HuH-7 (cell line): ENCODE measurements around the gene KRT27.

ENCODE experiments used
- DNase-seq: peaks from one replicate; pipeline ENCODE4 v3.0.0; 2011; ENCODE audit warnings: low spot score

KRT27 gene

DNA sequence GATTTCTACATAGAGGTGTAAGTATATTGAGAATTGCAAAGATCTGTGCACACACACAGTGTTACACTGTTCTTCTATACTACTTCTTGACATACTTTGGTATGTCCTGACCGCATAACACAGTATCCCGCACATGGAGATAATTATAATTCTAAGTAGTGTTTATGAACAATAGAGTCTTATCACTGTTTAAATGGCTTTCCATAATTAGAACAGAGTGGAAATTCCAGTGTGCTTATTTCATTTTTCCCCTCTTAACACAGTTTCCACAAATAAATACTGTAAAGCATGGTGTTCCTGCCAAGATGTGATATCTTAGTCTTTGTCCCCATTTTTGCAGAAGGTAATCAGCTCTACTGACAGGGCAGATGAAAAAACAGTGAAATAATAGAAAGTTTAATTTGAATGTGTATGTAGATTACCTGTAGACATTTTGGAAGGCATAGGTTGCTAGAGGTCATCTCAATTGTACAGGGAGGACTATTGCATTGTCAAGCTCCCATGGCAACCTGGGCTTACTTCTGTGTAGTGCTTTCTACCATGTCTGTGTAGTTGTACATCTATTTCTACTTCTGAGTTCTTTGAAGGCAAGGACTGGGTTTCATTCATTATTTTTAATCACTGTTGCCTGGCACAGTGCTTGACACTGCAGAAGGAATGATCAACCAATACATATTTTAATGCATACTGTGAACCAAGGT lies 27.5 kb upstream of the KRT27 start:
- DNase-seq, result no peak

DNA sequence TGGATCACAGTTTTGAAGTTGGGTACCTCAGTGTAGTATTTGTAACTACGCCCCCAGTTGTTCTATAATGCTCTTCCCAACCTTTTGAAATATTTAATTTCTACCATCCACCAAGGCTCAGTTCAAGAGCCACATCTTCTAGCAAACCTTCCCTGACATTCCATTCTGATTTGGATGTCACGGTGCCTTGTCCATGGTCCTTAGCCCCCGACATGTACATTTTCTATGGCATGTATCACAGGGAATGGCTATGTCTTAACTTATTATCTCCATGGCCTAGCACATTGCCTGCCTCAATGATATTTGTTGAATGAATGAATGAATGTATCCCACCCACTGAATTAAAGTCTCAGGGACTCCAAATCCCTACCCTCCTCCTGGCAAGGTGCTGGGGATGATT lies 23.8 kb upstream of the KRT27 start:
- no peak for DNase-seq

DNA sequence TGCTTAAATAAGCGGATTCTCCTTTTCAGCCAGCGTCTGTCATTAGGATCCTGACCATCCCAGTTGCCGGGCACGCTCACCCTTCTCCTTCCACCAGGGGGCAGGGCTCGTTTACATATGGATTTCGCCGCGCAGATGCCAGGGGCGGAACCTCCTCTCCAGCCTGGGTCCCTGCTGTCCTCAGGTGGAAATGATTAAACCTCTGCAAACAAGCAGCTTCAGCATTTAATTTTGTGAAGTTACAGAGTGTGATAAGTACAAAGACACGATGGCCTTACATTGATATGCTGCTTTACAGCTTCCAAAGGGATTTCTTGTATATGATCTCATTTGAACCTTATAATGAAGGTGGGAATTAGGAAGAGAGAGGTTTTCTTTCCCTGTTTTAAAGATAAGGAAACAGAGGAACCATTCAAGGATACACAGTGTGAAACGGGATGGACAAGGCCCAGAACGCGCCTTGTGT lies 21.3 kb upstream of the KRT27 start:
- DNase-seq, result peak; percentile 84

- no peak for DNase-seq
Observed at GRCh38 chr17:40801157-40801556, 18.8 kb upstream of the KRT27 start.

DNA sequence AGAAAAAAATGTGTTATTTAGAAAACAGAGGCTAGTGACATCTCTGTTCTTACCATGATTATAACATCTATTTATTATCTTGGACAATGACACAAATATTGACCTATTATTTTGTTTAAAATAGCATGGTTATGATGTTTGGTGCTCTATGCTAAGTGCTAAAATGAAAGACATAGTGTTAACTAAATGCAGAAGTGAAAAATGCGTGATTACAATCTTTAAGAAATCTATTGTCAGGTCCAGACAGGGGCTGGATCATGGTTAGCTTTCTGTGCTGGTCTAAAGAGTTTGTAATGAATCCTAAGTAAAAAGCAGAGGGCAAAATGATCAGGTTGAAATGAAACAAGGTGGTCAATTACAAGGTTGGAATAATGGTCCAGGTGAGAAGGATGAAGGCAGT lies 18.0 kb upstream of the KRT27 start:
- DNase-seq, result no peak

DNA sequence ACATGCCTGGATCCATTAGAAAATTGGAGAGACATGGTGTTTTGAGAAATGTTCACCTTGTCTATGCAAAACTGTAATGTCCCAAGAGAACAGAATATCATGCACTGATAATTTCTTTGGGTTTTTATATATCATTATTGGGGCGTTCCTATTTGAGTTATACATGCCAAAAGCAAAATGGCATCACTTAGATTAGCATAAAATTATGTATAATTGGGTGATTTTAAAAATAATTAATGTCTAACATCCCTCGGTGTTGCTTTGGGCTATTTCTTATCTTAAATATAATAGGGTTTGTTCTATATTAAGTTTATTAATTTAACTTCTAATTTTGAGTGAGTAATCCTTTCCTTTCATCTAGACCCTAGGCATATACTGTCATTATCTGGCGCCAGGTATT lies 17.5 kb upstream of the KRT27 start, which contains the start of gene KRT28:
Gene KRT28, minus strand, starts transcription at position 101 of the 400 bp plus-strand sequence. Its CDS starts 66 bp downstream, at position 35.
- no peak for DNase-seq

DNA sequence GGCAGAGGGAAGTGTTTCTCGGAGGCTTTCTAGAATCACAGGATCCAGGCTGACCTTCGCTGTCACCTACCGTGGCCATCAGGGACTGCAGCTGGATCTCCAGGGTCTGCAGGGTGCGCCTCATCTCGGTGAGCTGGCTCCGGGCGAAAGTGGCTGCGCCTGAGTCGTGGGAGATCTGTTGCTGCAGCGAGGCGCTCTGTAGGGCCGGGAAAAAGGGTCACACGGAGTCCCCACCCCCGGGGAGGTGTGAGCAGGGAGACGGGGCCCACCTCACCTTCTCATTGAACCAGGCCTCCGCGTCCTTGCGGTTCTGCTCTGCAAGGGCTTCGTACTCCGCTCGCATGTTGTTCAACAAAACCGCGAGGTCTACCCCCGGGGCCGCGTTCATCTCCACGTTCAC lies 14.5 kb upstream of the KRT27 start:
- no peak for DNase-seq

DNA sequence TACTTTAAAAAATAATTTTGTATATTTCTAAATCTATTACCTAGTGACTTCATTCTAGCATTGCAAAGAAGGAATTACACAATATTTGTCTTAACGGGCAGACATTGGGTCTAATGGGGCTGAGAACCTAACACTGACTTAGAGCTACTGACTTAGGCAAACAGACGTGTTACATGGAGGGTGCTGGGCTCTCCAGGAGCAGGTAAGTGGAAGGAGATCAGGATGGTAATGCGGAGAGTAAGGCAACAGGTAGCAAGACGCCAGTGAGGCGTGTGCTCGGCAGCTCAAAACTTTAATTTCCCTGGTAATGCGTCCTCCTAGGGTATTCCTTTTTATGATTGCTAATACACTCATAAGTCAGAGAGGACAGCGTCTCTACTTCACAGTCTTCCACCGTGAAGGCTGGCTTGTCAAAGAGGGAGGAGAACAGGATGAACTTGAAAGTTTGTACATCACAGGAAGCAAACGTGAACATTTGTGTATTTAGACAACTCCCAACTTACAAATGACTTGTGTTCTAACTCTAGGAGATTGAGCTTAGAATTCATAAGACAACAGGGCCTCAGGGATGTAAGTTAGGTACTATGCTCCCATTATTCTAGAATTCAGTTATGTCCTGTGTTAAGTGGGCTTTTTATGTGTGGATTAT lies 12.8 kb upstream of the KRT27 start:
- DNase-seq, result no peak

DNA sequence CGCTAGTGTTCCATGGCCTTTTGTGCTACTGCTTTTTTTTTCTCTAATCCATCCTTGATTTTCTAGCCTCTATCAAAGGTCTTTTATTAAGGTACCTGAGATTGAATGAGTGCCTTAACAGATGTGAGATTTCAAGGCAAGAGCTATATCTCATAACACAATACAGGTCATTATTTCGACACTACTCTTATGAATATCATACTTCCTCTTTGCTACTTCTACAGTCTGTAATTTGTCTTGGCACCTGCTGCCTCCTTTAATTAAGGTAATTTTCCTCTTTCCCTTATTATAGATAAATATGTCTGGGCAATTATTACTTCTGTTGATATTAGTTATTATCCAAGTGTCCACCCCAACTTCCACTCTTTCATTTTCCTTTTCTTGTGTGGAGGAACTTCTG lies 12.1 kb upstream of the KRT27 start:
- DNase-seq, result no peak

DNA sequence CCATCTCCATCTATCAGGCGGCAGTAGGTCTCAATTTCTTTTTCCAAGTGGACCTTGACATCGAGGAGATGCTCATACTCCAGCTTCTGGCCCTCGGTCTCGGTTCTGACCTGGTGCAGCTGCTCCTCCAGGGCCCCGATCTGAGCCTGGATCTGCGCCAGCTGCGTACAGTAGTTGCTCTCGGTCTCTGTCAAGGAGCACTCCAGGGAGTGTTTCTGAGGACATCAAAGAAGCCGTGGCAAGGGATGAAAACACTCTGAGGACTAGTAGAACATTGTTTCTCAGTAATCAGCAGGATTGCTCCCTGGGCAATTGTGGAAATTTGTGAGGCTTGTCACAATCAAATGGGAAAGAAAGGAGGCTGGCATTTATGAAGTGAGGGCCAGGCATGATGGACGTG lies 11.5 kb upstream of the KRT27 start:
- DNase-seq, result no peak

GRCh38 chr17:40791787-40792436 lies 9.6 kb upstream of the KRT27 start:
- peak; percentile 35 for DNase-seq

DNA sequence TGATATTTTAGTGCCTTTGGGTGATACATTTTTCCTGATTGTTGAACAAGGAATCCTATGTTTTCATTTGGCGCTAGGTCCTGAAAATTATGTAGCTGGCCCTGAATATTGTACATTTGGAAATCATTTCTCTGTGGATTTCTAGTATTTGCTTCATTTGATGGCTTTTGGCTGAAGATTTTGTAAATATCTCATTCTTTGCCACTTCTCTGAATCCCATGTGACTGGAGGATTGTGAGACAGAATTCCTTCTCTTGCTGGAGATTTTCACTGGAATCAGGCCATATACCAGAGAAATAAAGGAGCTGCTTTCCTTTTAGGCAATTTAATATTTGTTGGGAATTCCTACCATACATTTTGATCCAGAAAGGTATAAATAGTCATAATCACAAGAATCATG lies 8.8 kb upstream of the KRT27 start:
- no peak for DNase-seq

GRCh38 chr17:40779181-40779909 lies 3.0 kb downstream of the KRT27 start:
- DNase-seq, result peak; percentile 12

GRCh38 chr17:40778461-40778860 lies 3.9 kb downstream of the KRT27 start:
- DNase-seq, result no peak

DNA sequence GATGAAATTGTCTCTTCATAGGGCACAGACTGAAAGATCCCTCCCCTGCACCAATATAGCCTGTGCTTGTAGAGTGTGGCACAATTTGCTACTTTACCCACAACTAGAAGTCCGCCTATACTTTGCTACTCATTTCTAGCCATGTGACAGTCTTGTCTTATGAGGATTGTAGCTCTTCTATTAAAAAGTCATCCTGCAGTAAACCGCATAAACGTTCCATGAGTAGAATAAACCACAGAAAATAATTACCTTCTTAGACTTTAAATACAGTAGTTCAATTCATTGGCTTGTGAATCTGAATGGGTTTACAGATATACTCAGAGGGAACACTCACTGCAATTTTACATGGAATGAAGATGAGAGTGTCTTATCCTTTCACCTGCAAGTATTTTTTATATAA lies 4.4 kb downstream of the KRT27 start:
- DNase-seq, result no peak

- DNase-seq, result no peak
Observed at GRCh38 chr17:40777459-40777858, 4.9 kb downstream of the KRT27 start.

- DNase-seq, result no peak
Observed at GRCh38 chr17:40775945-40776344, 6.4 kb downstream of the KRT27 start.

DNA sequence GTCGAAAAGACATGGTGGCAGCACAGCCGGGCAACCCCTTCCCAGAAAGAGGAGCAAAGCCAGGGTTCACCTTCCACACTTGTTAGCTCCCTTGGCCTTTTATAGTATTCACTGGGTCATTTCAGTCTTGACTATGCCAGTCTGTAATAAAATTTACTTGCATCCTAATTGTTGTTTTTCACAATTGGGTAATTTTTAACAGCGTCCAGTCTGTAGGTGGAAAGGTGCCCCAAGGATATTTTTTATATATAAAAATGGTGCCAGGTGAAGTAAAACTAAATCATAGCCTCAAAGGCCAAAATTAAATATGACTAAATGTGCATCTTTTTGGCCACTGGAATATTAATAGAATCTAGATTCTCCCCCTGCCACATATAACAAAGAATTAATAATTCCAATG lies 10.2 kb downstream of the KRT27 start, which contains the start of gene KRT26:
Gene KRT26, minus strand, starts transcription at position 101 of the 400 bp plus-strand sequence. Its CDS starts 88 bp downstream, at position 13.
- DNase-seq, result no peak

- DNase-seq, result no peak
Observed at GRCh38 chr17:40765657-40766056, 16.7 kb downstream of the KRT27 start.

- no peak for DNase-seq
Observed at GRCh38 chr17:40763752-40764151, 18.6 kb downstream of the KRT27 start.

DNA sequence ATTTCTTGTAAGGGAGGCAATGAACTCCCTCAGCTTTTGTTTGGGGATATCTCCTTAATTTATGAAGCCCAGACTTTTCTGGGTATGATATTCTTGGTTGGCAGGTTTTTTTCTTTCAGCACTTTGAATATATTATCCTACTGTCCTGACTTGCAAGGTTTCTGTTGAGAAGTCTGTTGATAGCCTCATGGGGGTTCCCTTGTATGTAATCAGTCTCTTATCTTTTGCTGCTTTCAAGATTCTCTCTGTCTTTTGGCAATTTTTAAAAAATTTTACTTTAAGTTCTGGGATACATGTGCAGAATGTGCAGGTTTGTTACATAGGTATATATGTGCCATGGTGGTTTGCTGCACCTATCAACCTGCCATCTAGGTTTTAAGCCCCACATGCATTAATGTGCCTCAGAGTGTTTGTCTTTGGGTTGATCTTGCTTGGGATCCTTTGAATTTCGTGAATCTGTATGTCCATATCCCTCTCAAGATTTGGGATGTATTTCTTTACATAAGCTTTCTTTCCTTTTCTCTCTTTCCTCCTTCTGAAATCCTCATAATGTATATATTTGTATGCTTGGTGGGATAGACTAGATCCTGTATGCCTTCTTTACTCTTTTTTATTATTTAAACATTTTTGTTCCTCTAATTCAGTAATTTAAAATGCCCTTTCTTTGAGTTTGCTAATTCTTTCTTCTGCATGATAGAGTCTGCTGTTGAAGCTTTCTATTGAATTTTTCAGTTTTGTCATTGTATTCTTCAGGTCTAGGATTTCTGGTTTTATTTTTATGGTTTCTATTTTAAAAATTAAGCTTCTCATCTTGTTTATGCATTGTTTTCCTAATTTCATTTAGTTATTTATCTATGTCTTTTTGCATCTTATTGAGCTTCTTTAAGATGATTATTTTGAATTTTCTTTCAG lies 22.0 kb downstream of the KRT27 start:
- no peak for DNase-seq
